Activated CD4-positive, alpha-beta T cell treated with anti-CD3 and anti-CD28 coated beads, Interleukin-2, amount 10 ng/mL, durations not matched to agents 7 days and 5 days (primary cell): ENCODE results near the gene HOXA3. TPM values are rescaled to one million over a fixed set of nuclear protein-coding genes. Genes with fewer than 3 reads are reported as not detected.

ENCODE experiments used
- CTCF ChIA-PET: fragments of 350-600 bp; sonication (Branson Sonifier 250); formaldehyde crosslinking; loops from one replicate; lab custom pipeline; 2021; ENCODE audit warnings: antibody characterized with exemption; lab: Charles Lee
- POLR2A ChIA-PET: fragments of 350-600 bp; sonication (Branson Sonifier 250); formaldehyde crosslinking; loops from one replicate; lab custom pipeline; 2021; ENCODE audit warnings: antibody characterized with exemption; lab: Charles Lee
- DNase-seq: peaks from one replicate; pipeline ENCODE4 v3.0.0-alpha.2; 2020
- H3K27ac Mint-ChIP-seq: one replicate; pipeline ENCODE4 v1.8.0; 2021; ENCODE audit warnings: mild to moderate bottlenecking, moderate library complexity, mixed read lengths
- H3K27me3 Mint-ChIP-seq: one replicate; pipeline ENCODE4 v1.8.0; 2021; ENCODE audit warnings: mixed read lengths
- H3K36me3 Mint-ChIP-seq: one replicate; pipeline ENCODE4 v1.8.0; 2021; ENCODE audit warnings: low read depth, mixed read lengths
- H3K4me1 Mint-ChIP-seq: one replicate; pipeline ENCODE4 v1.8.0; 2021; ENCODE audit warnings: mixed read lengths
- H3K4me3 Mint-ChIP-seq: one replicate; pipeline ENCODE4 v1.8.0; 2021; ENCODE audit warnings: mild to moderate bottlenecking, moderate library complexity, mixed read lengths
- H3K9me3 Mint-ChIP-seq: one replicate; pipeline ENCODE4 v1.8.0; 2021; ENCODE audit warnings: mixed read lengths
- total RNA-seq, 2 experiments: library from RNA; stranded (reverse); gene quantifications; one replicate each; pipeline ENCODE4 v1.2.3, GENCODE V29; 2021

The HOXA3 gene
- total RNA-seq, 2 experiments from 2014 or later, result not detected

DNA sequence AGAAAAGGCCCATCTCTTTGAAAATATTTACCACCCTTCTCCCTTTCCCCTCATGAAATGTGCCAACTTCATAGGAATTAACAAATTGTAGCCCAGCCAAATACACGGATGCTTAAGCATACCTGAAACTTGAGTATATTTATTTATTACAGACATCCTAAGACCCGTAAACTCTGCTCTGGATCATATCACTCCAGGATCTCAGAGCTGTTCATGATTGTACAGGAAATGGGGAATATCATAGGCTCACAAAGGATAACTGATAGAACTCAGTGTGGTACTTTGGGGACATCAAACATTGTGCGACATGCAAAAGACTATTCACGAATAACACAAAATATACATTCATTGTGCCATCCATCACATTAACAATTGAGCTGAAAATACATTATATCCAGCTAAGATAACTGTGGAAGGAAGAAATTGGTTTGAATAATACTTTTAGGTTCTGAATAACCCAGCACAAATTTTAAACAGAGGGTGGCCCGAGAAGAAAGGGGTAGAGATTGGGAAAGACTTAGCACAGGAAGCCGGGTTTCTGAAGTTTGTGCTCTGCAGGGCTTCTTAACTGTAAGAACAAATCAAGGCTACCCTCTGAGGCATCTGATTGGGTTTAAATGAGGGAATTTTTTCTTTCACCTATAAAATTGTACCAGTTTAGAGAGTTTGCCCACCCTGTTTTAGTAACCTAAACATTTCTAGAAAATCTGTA, 59.0 kb downstream of the HOXA3 start:
- Mint-ChIP-seq H3K4me1 (peaks cover 26% of the 10 kb centered on the region), H3K9me3 (no peaks in the 10 kb centered on the region), H3K36me3 (peaks cover 1% of the 10 kb centered on the region), H3K27me3 (peaks cover 93% of the 10 kb centered on the region), H3K27ac (no peak overlapping the region), H3K4me3 (no peak overlapping the region)
- ChIA-PET CTCF (interaction anchor here (1.2 to 1.6 kb wide), 3 partner anchors 10 to 411 kb away, joined by 3 to 6 read pairs (median 4); no protein-coding TSS in a partner anchor), POLR2A (interaction anchor here (0.6 kb wide), 1 partner anchor 130 kb away, joined by 3 read pairs; no protein-coding TSS in a partner anchor)
- no peak for DNase-seq

DNA sequence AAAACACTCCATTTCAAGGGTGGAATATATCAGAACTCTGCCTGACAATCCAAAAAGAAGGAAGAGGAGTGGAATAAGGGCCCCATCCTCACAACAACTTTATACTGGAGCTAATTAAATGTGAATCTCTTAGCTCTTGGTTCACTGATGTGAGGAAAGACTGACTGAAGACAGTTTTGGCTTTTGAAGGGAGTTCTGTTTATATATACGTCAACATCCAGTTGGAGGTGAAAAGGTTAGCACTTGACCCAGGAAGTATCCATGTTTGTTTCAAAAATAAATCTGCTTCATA, 59.6 kb downstream of the HOXA3 start:
- H3K27me3 Mint-ChIP-seq, result peaks cover 87% of the 10 kb centered on the region
- CTCF ChIA-PET, result interaction anchor here (1.2 to 1.4 kb wide), 2 partner anchors 9 to 68 kb away, joined by 3 to 6 read pairs; no protein-coding TSS in a partner anchor
- POLR2A ChIA-PET, result interaction anchor here (0.6 kb wide), 1 partner anchor 131 kb away, joined by 3 read pairs; no protein-coding TSS in a partner anchor

GRCh38 chr7:27091941-27092818, 60.2 kb downstream of the HOXA3 start:
- Mint-ChIP-seq H3K36me3 (peaks cover 5% of the 10 kb centered on the region), H3K4me3 (no peak overlapping the region), H3K27ac (no peak overlapping the region), H3K9me3 (no peaks in the 10 kb centered on the region), H3K4me1 (peaks cover 21% of the 10 kb centered on the region), H3K27me3 (peaks cover 87% of the 10 kb centered on the region)
- CTCF ChIA-PET, result interaction anchor here (0.5 to 1.4 kb wide), 3 partner anchors 9 to 69 kb away, joined by 3 to 6 read pairs (median 3); no protein-coding TSS in a partner anchor
- POLR2A ChIA-PET, result no interaction called here
- DNase-seq, result no peak

More for the DNA sequence above, 59.6 kb downstream of the HOXA3 start:
- no peaks in the 10 kb centered on the region for H3K9me3 Mint-ChIP-seq
- H3K4me1 Mint-ChIP-seq, result peaks cover 24% of the 10 kb centered on the region
- no peak for DNase-seq
- H3K36me3 Mint-ChIP-seq, result peaks cover 1% of the 10 kb centered on the region
- no peak overlapping the region for H3K4me3 Mint-ChIP-seq
- no peak overlapping the region for H3K27ac Mint-ChIP-seq

DNA sequence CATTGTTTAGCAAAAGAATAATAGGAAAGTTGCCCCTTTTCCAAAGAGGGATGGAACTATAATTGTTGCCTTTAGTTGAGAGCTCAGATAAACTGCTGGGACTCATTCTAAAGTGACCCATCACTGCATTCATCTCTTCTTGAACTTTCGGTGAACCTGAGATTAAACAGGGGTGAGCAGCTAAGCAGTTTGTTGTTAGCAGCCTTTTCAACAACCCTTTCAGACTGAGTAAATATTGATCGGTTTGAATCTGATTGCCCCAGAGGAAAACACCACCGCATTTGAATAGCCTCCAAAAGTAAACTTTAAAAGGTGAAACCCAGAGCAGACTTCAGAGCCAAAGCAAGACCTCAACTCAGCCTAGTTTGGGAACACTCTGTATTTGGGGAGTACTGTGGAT, 61.3 kb downstream of the HOXA3 start:
- no peak overlapping the region for H3K4me3 Mint-ChIP-seq
- H3K9me3 Mint-ChIP-seq, result no peaks in the 10 kb centered on the region
- H3K27me3 Mint-ChIP-seq, result peaks cover 86% of the 10 kb centered on the region
- no peak for DNase-seq
- POLR2A ChIA-PET, result no interaction called here
- peaks cover 5% of the 10 kb centered on the region for H3K36me3 Mint-ChIP-seq
- CTCF ChIA-PET, result interaction anchor here (0.6 kb wide), 1 partner anchor 22 kb away, joined by 4 read pairs; no protein-coding TSS in a partner anchor
- H3K4me1 Mint-ChIP-seq, result peaks cover 18% of the 10 kb centered on the region
- no peak overlapping the region for H3K27ac Mint-ChIP-seq

DNA sequence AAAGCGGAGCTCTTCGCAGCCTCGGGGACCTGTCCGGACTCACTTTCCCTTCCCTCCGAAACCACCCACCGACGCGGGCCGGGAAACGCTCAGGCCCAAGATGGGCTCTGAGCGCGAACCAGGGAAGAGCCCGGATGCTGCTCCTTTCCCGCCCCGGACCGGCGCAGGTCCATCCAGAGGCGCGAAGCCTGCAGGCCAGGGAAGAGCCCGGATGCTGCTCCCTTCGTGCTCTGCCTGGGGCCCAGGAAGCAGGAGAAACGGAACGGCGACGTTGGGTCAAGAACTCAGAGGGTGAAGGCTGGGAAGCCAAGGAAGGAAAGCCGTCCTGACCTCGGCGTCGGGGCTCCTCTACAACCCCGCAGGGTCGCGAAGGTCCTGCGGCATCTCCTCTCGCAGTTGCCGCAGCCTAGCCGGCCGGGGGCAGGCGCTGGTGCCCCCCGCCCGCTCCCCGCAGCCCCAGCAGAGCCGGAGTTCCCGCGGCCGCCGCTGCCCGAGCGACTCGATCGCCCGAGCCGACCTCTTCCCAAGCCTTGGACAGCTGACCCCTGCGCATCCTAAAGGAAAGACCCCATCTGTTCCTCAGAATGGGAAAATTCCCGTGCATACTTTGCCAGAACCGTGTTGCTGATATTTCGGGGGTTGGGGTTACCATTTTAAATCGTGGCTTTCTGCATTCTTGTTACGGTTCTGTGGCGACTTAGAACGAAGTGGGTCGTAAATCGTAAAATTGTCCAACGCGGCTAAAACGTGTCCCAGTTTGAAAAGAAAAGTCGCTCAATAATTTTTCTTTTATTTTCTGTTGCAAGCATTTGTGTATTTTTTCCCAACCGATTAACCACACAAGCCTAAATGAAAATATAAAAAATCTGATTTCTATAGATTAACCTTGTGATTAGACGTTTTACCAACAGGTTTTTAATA, 64.1 kb downstream of the HOXA3 start:
- ChIA-PET CTCF (interaction anchor here (0.6 kb wide), 1 partner anchor 1790 kb away, joined by 3 read pairs; no protein-coding TSS in a partner anchor), POLR2A (no interaction called here)
- DNase-seq, result no peak
- H3K4me3 Mint-ChIP-seq, result no peak overlapping the region
- H3K36me3 Mint-ChIP-seq, result peaks cover 3% of the 10 kb centered on the region
- peaks cover 9% of the 10 kb centered on the region for H3K4me1 Mint-ChIP-seq
- no peaks in the 10 kb centered on the region for H3K9me3 Mint-ChIP-seq
- no peak overlapping the region for H3K27ac Mint-ChIP-seq
- peaks cover 70% of the 10 kb centered on the region for H3K27me3 Mint-ChIP-seq

DNA sequence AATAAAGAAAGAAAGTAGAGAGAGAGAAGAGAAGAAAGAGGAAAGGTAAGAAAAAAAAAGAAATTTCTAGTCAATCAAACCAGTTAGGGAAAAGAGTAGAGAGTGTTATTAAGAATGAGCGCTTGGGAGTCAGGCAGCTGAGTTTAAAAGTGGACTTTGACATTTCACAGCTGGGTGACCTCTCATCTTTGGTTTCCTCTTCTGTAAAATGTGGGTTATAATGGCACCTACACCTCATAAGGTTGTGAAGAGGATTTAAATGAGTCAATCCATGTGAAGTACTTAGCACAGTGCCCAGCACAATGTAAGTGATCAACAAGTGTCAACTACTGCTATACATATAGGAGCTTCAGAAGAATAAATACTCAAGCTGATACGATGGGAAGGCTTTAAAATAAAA, 68.7 kb downstream of the HOXA3 start:
- H3K27me3 Mint-ChIP-seq, result peaks cover 32% of the 10 kb centered on the region
- ChIA-PET POLR2A (no interaction called here), CTCF (interaction anchor here (0.6 to 1.8 kb wide), 5 partner anchors 9 to 973 kb away, joined by 3 to 6 read pairs (median 3); no protein-coding TSS in a partner anchor)
- no peak for DNase-seq
- H3K36me3 Mint-ChIP-seq, result peaks cover 3% of the 10 kb centered on the region
- no peak overlapping the region for H3K4me3 Mint-ChIP-seq
- H3K9me3 Mint-ChIP-seq, result no peaks in the 10 kb centered on the region
- H3K4me1 Mint-ChIP-seq, result peaks cover 9% of the 10 kb centered on the region
- no peak overlapping the region for H3K27ac Mint-ChIP-seq

DNA sequence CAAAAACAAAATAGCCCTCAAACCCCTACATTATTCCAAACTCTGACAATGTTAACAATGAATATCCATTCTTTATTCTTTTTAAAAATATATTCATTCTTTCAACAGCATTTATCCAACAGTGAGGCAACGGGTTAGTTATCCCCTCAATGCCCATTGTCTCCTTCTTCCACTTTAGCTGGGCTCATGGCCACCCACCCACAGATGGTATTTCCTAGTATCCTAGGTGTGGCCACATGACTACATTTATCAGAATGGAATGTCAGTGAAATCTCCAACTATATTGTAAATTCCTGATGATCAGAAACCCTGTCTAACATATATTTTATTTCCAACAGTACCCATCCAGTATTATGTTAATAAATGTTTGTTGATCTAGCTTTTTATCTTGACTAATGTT, 70.2 kb downstream of the HOXA3 start:
- no peak overlapping the region for H3K4me3 Mint-ChIP-seq

GRCh38 chr7:27080844-27081436, 71.4 kb downstream of the HOXA3 start:
- no peaks in the 10 kb centered on the region for H3K36me3 Mint-ChIP-seq
- H3K27ac Mint-ChIP-seq, result no peak overlapping the region
- POLR2A ChIA-PET, result no interaction called here
- CTCF ChIA-PET, result no interaction called here
- peaks cover 19% of the 10 kb centered on the region for H3K27me3 Mint-ChIP-seq
- H3K4me1 Mint-ChIP-seq, result peaks cover 7% of the 10 kb centered on the region
- H3K9me3 Mint-ChIP-seq, result no peaks in the 10 kb centered on the region
- DNase-seq, result no peak
- H3K4me3 Mint-ChIP-seq, result no peak overlapping the region

More for the DNA sequence above, 70.2 kb downstream of the HOXA3 start:
- DNase-seq, result no peak
- Mint-ChIP-seq H3K27me3 (peaks cover 23% of the 10 kb centered on the region), H3K4me1 (peaks cover 7% of the 10 kb centered on the region), H3K9me3 (no peaks in the 10 kb centered on the region), H3K36me3 (no peaks in the 10 kb centered on the region), H3K27ac (no peak overlapping the region)
- CTCF ChIA-PET, result no interaction called here
- POLR2A ChIA-PET, result no interaction called here

GRCh38 chr7:27079234-27079975, 73.0 kb downstream of the HOXA3 start:
- H3K27me3 Mint-ChIP-seq, result peaks cover 12% of the 10 kb centered on the region
- H3K27ac Mint-ChIP-seq, result peak overlapping the region; percentile 37
- DNase-seq, result no peak
- ChIA-PET POLR2A (no interaction called here), CTCF (interaction anchor here (0.6 kb wide), 1 partner anchor 20 kb away, joined by 3 read pairs; no protein-coding TSS in a partner anchor)
- no peak overlapping the region for H3K4me3 Mint-ChIP-seq
- no peaks in the 10 kb centered on the region for H3K36me3 Mint-ChIP-seq
- peaks cover 7% of the 10 kb centered on the region for H3K4me1 Mint-ChIP-seq
- no peaks in the 10 kb centered on the region for H3K9me3 Mint-ChIP-seq

DNA sequence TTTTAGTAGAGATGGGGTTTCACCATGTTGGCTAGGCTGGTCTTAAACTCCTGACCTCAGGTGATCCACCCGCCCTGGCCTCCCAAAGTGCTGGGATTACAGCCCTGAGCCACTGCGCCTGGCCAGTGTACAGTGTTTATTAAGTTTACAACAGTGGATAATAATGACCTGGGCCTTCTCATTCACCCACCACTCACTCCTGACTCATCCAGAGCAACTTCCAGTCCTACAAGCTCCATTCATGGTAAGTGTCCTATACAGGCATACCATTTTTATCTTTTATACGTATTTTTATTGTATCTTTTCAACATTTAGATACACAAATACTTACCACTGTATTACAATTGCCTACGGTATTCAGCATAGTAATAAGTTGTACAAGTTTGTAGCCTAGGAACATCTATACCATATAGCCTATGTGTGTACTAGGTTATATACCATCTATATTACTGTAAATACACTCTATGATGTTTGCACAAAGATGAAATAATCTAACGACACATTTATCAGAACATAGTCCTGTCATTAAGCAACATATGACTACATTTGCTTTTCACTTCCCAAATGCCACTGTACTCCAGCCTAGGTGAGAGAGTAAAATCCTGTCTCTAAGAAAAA, 73.7 kb downstream of the HOXA3 start:
- Mint-ChIP-seq H3K36me3 (no peaks in the 10 kb centered on the region), H3K27ac (no peak overlapping the region), H3K27me3 (peaks cover 12% of the 10 kb centered on the region), H3K4me1 (peaks cover 7% of the 10 kb centered on the region), H3K4me3 (no peak overlapping the region), H3K9me3 (no peaks in the 10 kb centered on the region)
- POLR2A ChIA-PET, result no interaction called here
- DNase-seq, result no peak
- CTCF ChIA-PET, result interaction anchor here (0.6 to 0.8 kb wide), 2 partner anchors 21 to 392 kb away, joined by 3 read pairs; no protein-coding TSS in a partner anchor

DNA sequence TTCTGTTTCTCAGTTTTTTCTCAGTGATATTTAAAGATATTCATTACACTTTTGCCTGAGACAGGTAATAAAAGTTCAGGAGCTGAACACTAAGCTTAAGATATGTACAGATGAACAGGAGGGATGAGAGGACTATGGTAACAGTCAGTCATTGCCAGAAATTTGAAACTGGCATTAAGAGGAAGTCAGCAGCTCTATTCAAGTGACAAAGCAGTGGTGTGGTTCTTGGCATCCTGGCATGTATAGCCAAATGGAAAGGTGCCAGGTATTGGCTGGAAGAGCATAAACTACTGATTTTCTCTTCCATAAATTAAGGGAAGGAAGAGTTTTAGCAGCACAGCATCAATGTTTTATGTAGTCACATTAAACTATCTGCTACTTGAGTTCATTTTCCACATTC, 79.3 kb downstream of the HOXA3 start:
- Mint-ChIP-seq H3K27me3 (peaks cover 3% of the 10 kb centered on the region), H3K9me3 (no peaks in the 10 kb centered on the region), H3K4me3 (no peak overlapping the region), H3K4me1 (no peaks in the 10 kb centered on the region), H3K36me3 (no peaks in the 10 kb centered on the region), H3K27ac (no peak overlapping the region)
- POLR2A ChIA-PET, result no interaction called here
- CTCF ChIA-PET, result no interaction called here
- no peak for DNase-seq
